Measurements from ENCODE around the gene CST9L.

CST9L gene

GRCh38 chr20:23541330-23541729 lies 27.0 kb downstream of the CST9L start:
- Histone ChIP-seq H3K79me2 (ENCODE audit: control insufficient read depth, insufficient read depth, low read length) (no peaks in the 10 kb centered on the region), H2BK15ac (replicated peaks; ENCODE audit: low read depth) (no peak overlapping the region), H3K27ac (ENCODE audit: low read depth, low read length) (no peak overlapping the region), H3K9ac (ENCODE audit: low read length) (no peak overlapping the region), H3K4ac (ENCODE audit: low read depth, low read length) (no peak overlapping the region), H3K4me2 (ENCODE audit: low read length) (no peak overlapping the region), H3K27me3 (ENCODE audit: insufficient read depth, low read length, poor library complexity) (no peaks in the 10 kb centered on the region), H2AK5ac (ENCODE audit: low read length) (no peak overlapping the region), H3K23ac (ENCODE audit: low read length) (no peak overlapping the region), H3K4me1 (ENCODE audit: control insufficient read depth, low read depth, low read length) (no peaks in the 10 kb centered on the region), H2BK5ac (ENCODE audit: low read length) (no peak overlapping the region), H2BK120ac (ENCODE audit: low read depth, low read length) (no peak overlapping the region), H3K36me3 (ENCODE audit: control insufficient read depth, insufficient read depth, low read length) (no peaks in the 10 kb centered on the region), H4K5ac (ENCODE audit: low read length) (no peak overlapping the region), H3K79me1 (ENCODE audit: low read length) (no peaks in the 10 kb centered on the region), H3K4me3 (ENCODE audit: low read length) (no peak overlapping the region), H3K18ac (ENCODE audit: low read length) (no peak overlapping the region), H3K56ac (ENCODE audit: low read length) (no peak overlapping the region), H4K8ac (ENCODE audit: low read depth, low read length) (no peak overlapping the region)
- no peak for DNase-seq
- no CpG with 5 or more reads among the region's 1 CpG for WGBS (ENCODE audit: extremely low coverage, insufficient coverage, low lambda C conversion rate)

GRCh38 chr20:23540624-23541023 lies 27.7 kb downstream of the CST9L start:
- H3K27ac ChIP-seq (ENCODE audit: low read depth, low read length): no peak overlapping the region
- H3K4me3 ChIP-seq (ENCODE audit: low read length): no peak overlapping the region
- WGBS (ENCODE audit: extremely low coverage, insufficient coverage, low lambda C conversion rate): no CpG with 5 or more reads among the region's 4 CpGs

GRCh38 chr20:23537030-23537429 lies 31.3 kb downstream of the CST9L start:
- H4K8ac ChIP-seq (ENCODE audit: low read depth, low read length): no peak overlapping the region
- H2BK5ac ChIP-seq (ENCODE audit: low read length): no peak overlapping the region
- no peak overlapping the region for H3K4ac ChIP-seq (ENCODE audit: low read depth, low read length)
- H4K5ac ChIP-seq (ENCODE audit: low read length): no peak overlapping the region
- H3K27ac ChIP-seq (ENCODE audit: low read depth, low read length): no peak overlapping the region
- H3K4me1 ChIP-seq (ENCODE audit: control insufficient read depth, low read depth, low read length): no peaks in the 10 kb centered on the region
- no peaks in the 10 kb centered on the region for H3K79me1 ChIP-seq (ENCODE audit: low read length)
- DNase-seq: no peak
- H3K9ac ChIP-seq (ENCODE audit: low read length): no peak overlapping the region
- H3K4me2 ChIP-seq (ENCODE audit: low read length): no peak overlapping the region
- H3K79me2 ChIP-seq (ENCODE audit: control insufficient read depth, insufficient read depth, low read length): no peaks in the 10 kb centered on the region
- no CpG with 5 or more reads among the region's 3 CpGs for WGBS (ENCODE audit: extremely low coverage, insufficient coverage, low lambda C conversion rate)
- no peak overlapping the region for H3K4me3 ChIP-seq (ENCODE audit: low read length)
- H2BK15ac ChIP-seq (replicated peaks; ENCODE audit: low read depth): no peak overlapping the region
- H2BK120ac ChIP-seq (ENCODE audit: low read depth, low read length): no peak overlapping the region
- H3K27me3 ChIP-seq (ENCODE audit: insufficient read depth, low read length, poor library complexity): no peaks in the 10 kb centered on the region
- no peak overlapping the region for H3K23ac ChIP-seq (ENCODE audit: low read length)
- no peaks in the 10 kb centered on the region for H3K36me3 ChIP-seq (ENCODE audit: control insufficient read depth, insufficient read depth, low read length)
- no peak overlapping the region for H2AK5ac ChIP-seq (ENCODE audit: low read length)
- no peak overlapping the region for H3K56ac ChIP-seq (ENCODE audit: low read length)
- no peak overlapping the region for H3K18ac ChIP-seq (ENCODE audit: low read length)

More at GRCh38 chr20:23540624-23541023, 27.7 kb downstream of the CST9L start:
- Histone ChIP-seq H2AK5ac (ENCODE audit: low read length) (no peak overlapping the region), H3K27me3 (ENCODE audit: insufficient read depth, low read length, poor library complexity) (no peaks in the 10 kb centered on the region), H3K4ac (ENCODE audit: low read depth, low read length) (no peak overlapping the region), H3K56ac (ENCODE audit: low read length) (no peak overlapping the region), H2BK5ac (ENCODE audit: low read length) (no peak overlapping the region), H3K4me1 (ENCODE audit: control insufficient read depth, low read depth, low read length) (no peaks in the 10 kb centered on the region), H2BK120ac (ENCODE audit: low read depth, low read length) (no peak overlapping the region), H3K36me3 (ENCODE audit: control insufficient read depth, insufficient read depth, low read length) (no peaks in the 10 kb centered on the region), H3K23ac (ENCODE audit: low read length) (no peak overlapping the region), H3K9ac (ENCODE audit: low read length) (no peak overlapping the region), H2BK15ac (replicated peaks; ENCODE audit: low read depth) (no peak overlapping the region), H4K5ac (ENCODE audit: low read length) (no peak overlapping the region), H3K79me1 (ENCODE audit: low read length) (no peaks in the 10 kb centered on the region), H3K4me2 (ENCODE audit: low read length) (no peak overlapping the region), H4K8ac (ENCODE audit: low read depth, low read length) (no peak overlapping the region), H3K79me2 (ENCODE audit: control insufficient read depth, insufficient read depth, low read length) (no peaks in the 10 kb centered on the region), H3K18ac (ENCODE audit: low read length) (no peak overlapping the region)
- no peak for DNase-seq

GRCh38 chr20:23536328-23536974 lies 31.8 kb downstream of the CST9L start:
- H3K4me1 ChIP-seq (ENCODE audit: control insufficient read depth, low read depth, low read length): no peaks in the 10 kb centered on the region
- H3K4me2 ChIP-seq (ENCODE audit: low read length): no peak overlapping the region
- no peak overlapping the region for H3K23ac ChIP-seq (ENCODE audit: low read length)
- no peaks in the 10 kb centered on the region for H3K27me3 ChIP-seq (ENCODE audit: insufficient read depth, low read length, poor library complexity)
- H2BK5ac ChIP-seq (ENCODE audit: low read length): no peak overlapping the region
- no peaks in the 10 kb centered on the region for H3K79me1 ChIP-seq (ENCODE audit: low read length)
- no peaks in the 10 kb centered on the region for H3K79me2 ChIP-seq (ENCODE audit: control insufficient read depth, insufficient read depth, low read length)
- no peak overlapping the region for H3K4me3 ChIP-seq (ENCODE audit: low read length)
- no peak overlapping the region for H2BK15ac ChIP-seq (replicated peaks; ENCODE audit: low read depth)
- H3K27ac ChIP-seq (ENCODE audit: low read depth, low read length): no peak overlapping the region
- no peak overlapping the region for H2AK5ac ChIP-seq (ENCODE audit: low read length)
- H3K56ac ChIP-seq (ENCODE audit: low read length): no peak overlapping the region
- H3K9ac ChIP-seq (ENCODE audit: low read length): no peak overlapping the region
- H4K8ac ChIP-seq (ENCODE audit: low read depth, low read length): no peak overlapping the region
- no CpG with 5 or more reads among the region's 2 CpGs for WGBS (ENCODE audit: extremely low coverage, insufficient coverage, low lambda C conversion rate)
- H3K4ac ChIP-seq (ENCODE audit: low read depth, low read length): no peak overlapping the region
- H2BK120ac ChIP-seq (ENCODE audit: low read depth, low read length): no peak overlapping the region
- no peak for DNase-seq
- H4K5ac ChIP-seq (ENCODE audit: low read length): no peak overlapping the region
- H3K36me3 ChIP-seq (ENCODE audit: control insufficient read depth, insufficient read depth, low read length): no peaks in the 10 kb centered on the region
- no peak overlapping the region for H3K18ac ChIP-seq (ENCODE audit: low read length)

GRCh38 chr20:23534801-23535593 lies 33.3 kb downstream of the CST9L start:
- H3K4me3 ChIP-seq (ENCODE audit: low read length): no peak overlapping the region
- DNase-seq: no peak
- no peak overlapping the region for H3K27ac ChIP-seq (ENCODE audit: low read depth, low read length)
- H2BK120ac ChIP-seq (ENCODE audit: low read depth, low read length): no peak overlapping the region
- no peak overlapping the region for H3K56ac ChIP-seq (ENCODE audit: low read length)
- H3K4ac ChIP-seq (ENCODE audit: low read depth, low read length): no peak overlapping the region
- no peak overlapping the region for H3K23ac ChIP-seq (ENCODE audit: low read length)
- no peak overlapping the region for H2AK5ac ChIP-seq (ENCODE audit: low read length)
- H4K5ac ChIP-seq (ENCODE audit: low read length): no peak overlapping the region
- no peak overlapping the region for H2BK15ac ChIP-seq (replicated peaks; ENCODE audit: low read depth)
- WGBS (ENCODE audit: extremely low coverage, insufficient coverage, low lambda C conversion rate): no CpG with 5 or more reads among the region's 20 CpGs
- no peaks in the 10 kb centered on the region for H3K79me2 ChIP-seq (ENCODE audit: control insufficient read depth, insufficient read depth, low read length)
- no peaks in the 10 kb centered on the region for H3K36me3 ChIP-seq (ENCODE audit: control insufficient read depth, insufficient read depth, low read length)
- H2BK5ac ChIP-seq (ENCODE audit: low read length): no peak overlapping the region
- no peaks in the 10 kb centered on the region for H3K4me1 ChIP-seq (ENCODE audit: control insufficient read depth, low read depth, low read length)
- H3K27me3 ChIP-seq (ENCODE audit: insufficient read depth, low read length, poor library complexity): no peaks in the 10 kb centered on the region
- H3K9ac ChIP-seq (ENCODE audit: low read length): no peak overlapping the region
- no peak overlapping the region for H3K4me2 ChIP-seq (ENCODE audit: low read length)
- no peak overlapping the region for H3K18ac ChIP-seq (ENCODE audit: low read length)
- no peaks in the 10 kb centered on the region for H3K79me1 ChIP-seq (ENCODE audit: low read length)
- no peak overlapping the region for H4K8ac ChIP-seq (ENCODE audit: low read depth, low read length)

Data from mesendoderm (in vitro differentiated cells).